GM23338 (cell line): Measurements from ENCODE around the gene ALDH3B1. TPM values are rescaled to one million over a fixed set of nuclear protein-coding genes. Genes with fewer than 3 reads are reported as not detected.

Experiments used
- ATAC-seq: fragments of 200-7000 bp; cut with Tn5 transposase; 3 replicates; pipeline ENCODE4 v1.9.1; 2020
- DNase-seq: peaks from one replicate; pipeline ENCODE4 v3.0.0-alpha.2; 2015; ENCODE audit warnings: low spot score
- H2AFZ ChIP-seq: fragments of 200-600 bp; sonication (generic); 2 replicates; pipeline ENCODE4 v1.8.0; 2016; ENCODE audit warnings: antibody characterized with exemption, mild to moderate bottlenecking, moderate library complexity
- H3F3A ChIP-seq: fragments of 200-600 bp; sonication (generic); replicated peaks from 2 replicates; pipeline ENCODE4 v1.8.0; 2017; ENCODE audit warnings: antibody characterized with exemption, mixed run types, low read depth
- H3K27ac ChIP-seq: fragments of 200-600 bp; sonication (generic); 2 replicates; pipeline ENCODE4 v1.6.1; 2016; ENCODE audit warnings: low read depth
- H3K27me3 ChIP-seq: fragments of 200-600 bp; sonication (generic); 2 replicates; pipeline ENCODE4 v1.8.0; 2016; ENCODE audit warnings: mild to moderate bottlenecking, mixed run types, moderate library complexity; ENCODE audit not compliant: insufficient read depth
- H3K36me3 ChIP-seq: fragments of 200-600 bp; sonication (generic); 2 replicates; pipeline ENCODE4 v1.8.0; 2016; ENCODE audit warnings: mild to moderate bottlenecking; ENCODE audit not compliant: insufficient read depth
- H3K4me1 ChIP-seq: fragments of 200-600 bp; sonication (generic); 2 replicates; pipeline ENCODE4 v1.8.0; 2016; ENCODE audit warnings: mild to moderate bottlenecking, moderate library complexity; ENCODE audit not compliant: insufficient read depth
- H3K4me2 ChIP-seq: fragments of 200-600 bp; sonication (generic); 2 replicates; pipeline ENCODE4 v1.7.1; 2017; ENCODE audit warnings: mixed run types
- H3K4me3 ChIP-seq: fragments of 200-600 bp; sonication (generic); 2 replicates; pipeline ENCODE4 v1.6.1; 2016; ENCODE audit warnings: mixed run types
- H3K79me2 ChIP-seq: fragments of 200-600 bp; sonication (generic); replicated peaks from 2 replicates; pipeline ENCODE4 v1.8.0; 2017; ENCODE audit warnings: mild to moderate bottlenecking; ENCODE audit not compliant: insufficient read depth
- H3K9me2 ChIP-seq: fragments of 200-600 bp; sonication (generic); 2 replicates; pipeline ENCODE4 v1.8.0; 2017; ENCODE audit not compliant: insufficient read depth
- H4K20me1 ChIP-seq: fragments of 200-600 bp; sonication (generic); replicated peaks from 2 replicates; pipeline ENCODE4 v1.8.0; 2017; ENCODE audit warnings: mild to moderate bottlenecking; ENCODE audit not compliant: insufficient read depth
- H3K27ac Mint-ChIP-seq: 2 replicates; pipeline ENCODE4 v1.8.0; 2020; ENCODE audit warnings: inconsistent platforms, mild to moderate bottlenecking, moderate library complexity, mixed read lengths
- H3K27me3 Mint-ChIP-seq: 3 replicates; pipeline ENCODE4 v1.8.0; 2022; ENCODE audit warnings: low read depth, mild to moderate bottlenecking, moderate library complexity, mixed read lengths, inconsistent platforms; ENCODE audit not compliant: insufficient read depth, poor library complexity
- H3K36me3 Mint-ChIP-seq: 3 replicates; pipeline ENCODE4 v1.8.0; 2021; ENCODE audit warnings: low read depth, mild to moderate bottlenecking, inconsistent platforms, moderate library complexity, mixed read lengths
- H3K4me1 Mint-ChIP-seq: 3 replicates; pipeline ENCODE4 v1.8.0; 2020; ENCODE audit warnings: mild to moderate bottlenecking, inconsistent platforms, mixed read lengths
- H3K4me3 Mint-ChIP-seq: 3 replicates; pipeline ENCODE4 v1.8.0; 2021; ENCODE audit warnings: moderate library complexity, mild to moderate bottlenecking, inconsistent platforms, mixed read lengths
- H3K9me3 Mint-ChIP-seq: 3 replicates; pipeline ENCODE4 v1.8.0; 2020; ENCODE audit warnings: moderate library complexity, mild to moderate bottlenecking, inconsistent platforms, mixed read lengths
- CREB1 ChIP-seq: fragments of 250-450 bp; sonication (Bioruptor Pico); IDR thresholded peaks from 2 replicates; pipeline ENCODE4 v1.5.0; 2020; ENCODE audit warnings: low read depth, mild to moderate bottlenecking, moderate library complexity
- EZH2 ChIP-seq: fragments of 200-600 bp; sonication (generic); IDR thresholded peaks from one replicate; pipeline ENCODE4 v1.8.0; 2017; ENCODE audit warnings: antibody characterized with exemption, mild to moderate bottlenecking, low read depth; ENCODE audit not compliant: unreplicated experiment
- EZH2phosphoT487 ChIP-seq: fragments of 200-600 bp; sonication (generic); IDR thresholded peaks from one replicate; pipeline ENCODE4 v1.8.1; 2018; ENCODE audit warnings: antibody characterized with exemption; ENCODE audit not compliant: unreplicated experiment
- NANOG ChIP-seq: IDR thresholded peaks from 2 replicates; pipeline ENCODE4 v1.6.1; 2016; ENCODE audit warnings: antibody characterized with exemption, borderline replicate concordance
- POLR2AphosphoS5 ChIP-seq: IDR thresholded peaks from 2 replicates; pipeline ENCODE4 v1.6.1; 2016; ENCODE audit warnings: antibody characterized with exemption, low read depth
- REST ChIP-seq: IDR thresholded peaks from one replicate; pipeline ENCODE4 v1.6.1; 2018; ENCODE audit warnings: antibody characterized with exemption; ENCODE audit not compliant: unreplicated experiment
- ZNF462 ChIP-seq: fragments of 250-450 bp; sonication (Bioruptor Pico); IDR thresholded peaks from 2 replicates; pipeline ENCODE4 v1.5.0; 2020; ENCODE audit warnings: mild to moderate bottlenecking, moderate library complexity
- polyA plus RNA-seq: library from polyadenylated mRNA; unstranded; fragments of >200 nt; fragmentation: Nextera tagmentation; extraction: Ambion mirVana; gene quantifications from 2 replicates; pipeline ENCODE4 v1.2.1, GENCODE V29; 2016
- total RNA-seq: library from RNA; depleted of rRNA; stranded (reverse); fragments of >200 nt; shearing (Covaris generic); gene quantifications from 2 replicates; pipeline ENCODE4 v1.2.3, GENCODE V29; 2014

Gene ALDH3B1
- total and polyA plus RNA-seq, 2 experiments from 2014 or later: 0.52 TPM; not detected in 1

GRCh38 chr11:68012044-68012842 is 2.1 kb downstream of the ALDH3B1 start:
- ATAC-seq: no peak
- Histone ChIP-seq H3K4me2 (no peak overlapping the region), H2AFZ (no peak overlapping the region), H3K4me3 (no peak overlapping the region), H3K4me1 (peaks cover 12% of the 10 kb centered on the region), H3F3A (0 out of 2 replicates have a peak, but pooled peaks cover 4% of the 10 kb centered on the region), H4K20me1 (no peaks in the 10 kb centered on the region), H3K9me2 (no peaks in the 10 kb centered on the region), H3K79me2 (no peaks in the 10 kb centered on the region), H3K27me3 (no peaks in the 10 kb centered on the region), H3K36me3 (no peaks in the 10 kb centered on the region), H3K27ac (no peak overlapping the region)
- no peak overlapping the region for H3K4me3 Mint-ChIP-seq
- no peaks in the 10 kb centered on the region for H3K36me3 Mint-ChIP-seq
- TF ChIP-seq EZH2phosphoT487: no peak
- H3K9me3 Mint-ChIP-seq: no peaks in the 10 kb centered on the region
- H3K27me3 Mint-ChIP-seq: peaks cover 8% of the 10 kb centered on the region
- H3K4me1 Mint-ChIP-seq: peaks cover 26% of the 10 kb centered on the region
- no peak overlapping the region for H3K27ac Mint-ChIP-seq
- DNase-seq: no peak

GRCh38 chr11:68012843-68013610 is 2.9 kb downstream of the ALDH3B1 start:
- H3K9me2 ChIP-seq: no peaks in the 10 kb centered on the region
- no peaks in the 10 kb centered on the region for H3K79me2 ChIP-seq
- DNase-seq (no peak), ATAC-seq (no peak)
- TF ChIP-seq CREB1 (no peak), POLR2AphosphoS5 (no peak), NANOG (no peak), REST (no peak), EZH2 (no peak), ZNF462 (CRISPR knock-in tag) (no peak)
- H3F3A ChIP-seq: 0 out of 2 replicates have a peak, but pooled peaks cover 4% of the 10 kb centered on the region
- Mint-ChIP-seq H3K4me1 (peaks cover 26% of the 10 kb centered on the region), H3K27ac (no peak overlapping the region), H3K4me3 (no peak overlapping the region), H3K9me3 (no peaks in the 10 kb centered on the region), H3K27me3 (peaks cover 8% of the 10 kb centered on the region), H3K36me3 (no peaks in the 10 kb centered on the region)
- H3K4me3 ChIP-seq: no peak overlapping the region
- H3K27ac ChIP-seq: no peak overlapping the region
- H3K4me1 ChIP-seq: peaks cover 12% of the 10 kb centered on the region
- no peak overlapping the region for H3K4me2 ChIP-seq
- H3K27me3 ChIP-seq: no peaks in the 10 kb centered on the region
- no peaks in the 10 kb centered on the region for H4K20me1 ChIP-seq
- no peaks in the 10 kb centered on the region for H3K36me3 ChIP-seq
- H2AFZ ChIP-seq: no peak overlapping the region
